GM12872 (cell line): ENCODE measurements around the gene SDC3.

Source experiments
- TF ChIP-seq, protein P1 (sequence below): IDR thresholded peaks from 3 replicates; pipeline ENCODE4 v1.5.1; 2011; ENCODE audit warnings: low read depth, mild to moderate bottlenecking, low read length, moderate library complexity; ENCODE audit not compliant: insufficient read depth

Gene SDC3

DNA sequence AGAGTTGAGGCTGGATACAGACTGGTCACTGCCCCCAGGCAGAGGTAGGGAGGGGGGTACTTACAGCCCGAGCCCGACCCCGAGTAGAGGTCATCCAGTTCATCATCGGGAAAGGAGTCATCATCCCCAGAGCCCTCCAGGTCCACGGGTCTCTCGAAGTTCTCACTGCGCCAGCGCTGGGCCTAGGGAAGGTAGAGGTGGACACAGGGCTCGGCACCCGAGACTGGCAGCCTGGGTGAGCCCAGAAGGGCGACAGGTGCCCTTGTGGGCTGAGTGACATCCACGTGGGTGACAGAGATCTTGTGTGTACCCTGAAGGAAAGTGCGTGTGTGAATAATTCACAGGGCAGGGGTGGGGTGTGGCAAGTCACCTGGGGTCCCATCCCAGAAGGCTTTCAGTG is 30.0 kb downstream of the SDC3 start:
- TF ChIP-seq, protein P1, sequence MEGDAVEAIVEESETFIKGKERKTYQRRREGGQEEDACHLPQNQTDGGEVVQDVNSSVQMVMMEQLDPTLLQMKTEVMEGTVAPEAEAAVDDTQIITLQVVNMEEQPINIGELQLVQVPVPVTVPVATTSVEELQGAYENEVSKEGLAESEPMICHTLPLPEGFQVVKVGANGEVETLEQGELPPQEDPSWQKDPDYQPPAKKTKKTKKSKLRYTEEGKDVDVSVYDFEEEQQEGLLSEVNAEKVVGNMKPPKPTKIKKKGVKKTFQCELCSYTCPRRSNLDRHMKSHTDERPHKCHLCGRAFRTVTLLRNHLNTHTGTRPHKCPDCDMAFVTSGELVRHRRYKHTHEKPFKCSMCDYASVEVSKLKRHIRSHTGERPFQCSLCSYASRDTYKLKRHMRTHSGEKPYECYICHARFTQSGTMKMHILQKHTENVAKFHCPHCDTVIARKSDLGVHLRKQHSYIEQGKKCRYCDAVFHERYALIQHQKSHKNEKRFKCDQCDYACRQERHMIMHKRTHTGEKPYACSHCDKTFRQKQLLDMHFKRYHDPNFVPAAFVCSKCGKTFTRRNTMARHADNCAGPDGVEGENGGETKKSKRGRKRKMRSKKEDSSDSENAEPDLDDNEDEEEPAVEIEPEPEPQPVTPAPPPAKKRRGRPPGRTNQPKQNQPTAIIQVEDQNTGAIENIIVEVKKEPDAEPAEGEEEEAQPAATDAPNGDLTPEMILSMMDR = no peak

DNA sequence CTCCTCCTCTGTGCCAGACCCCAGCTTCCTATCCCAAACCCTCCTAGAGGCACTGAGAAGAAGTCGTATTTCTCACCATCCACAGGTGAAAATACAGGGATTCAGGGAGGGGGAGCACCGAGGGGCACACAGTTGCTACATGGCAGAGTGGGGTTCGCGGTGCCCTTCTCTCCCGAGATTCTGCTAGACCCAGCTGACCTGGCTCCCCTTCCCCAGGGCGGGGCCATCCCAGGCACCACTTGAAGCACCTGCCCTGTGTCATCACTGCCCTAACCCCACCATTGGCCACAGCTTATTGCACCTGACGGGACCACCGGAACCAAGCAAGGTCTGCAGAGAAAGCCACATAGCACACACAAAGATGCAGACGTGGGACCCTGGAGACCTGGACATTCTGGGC is 30.5 kb downstream of the SDC3 start:
- TF ChIP-seq, protein P1 = no peak

DNA sequence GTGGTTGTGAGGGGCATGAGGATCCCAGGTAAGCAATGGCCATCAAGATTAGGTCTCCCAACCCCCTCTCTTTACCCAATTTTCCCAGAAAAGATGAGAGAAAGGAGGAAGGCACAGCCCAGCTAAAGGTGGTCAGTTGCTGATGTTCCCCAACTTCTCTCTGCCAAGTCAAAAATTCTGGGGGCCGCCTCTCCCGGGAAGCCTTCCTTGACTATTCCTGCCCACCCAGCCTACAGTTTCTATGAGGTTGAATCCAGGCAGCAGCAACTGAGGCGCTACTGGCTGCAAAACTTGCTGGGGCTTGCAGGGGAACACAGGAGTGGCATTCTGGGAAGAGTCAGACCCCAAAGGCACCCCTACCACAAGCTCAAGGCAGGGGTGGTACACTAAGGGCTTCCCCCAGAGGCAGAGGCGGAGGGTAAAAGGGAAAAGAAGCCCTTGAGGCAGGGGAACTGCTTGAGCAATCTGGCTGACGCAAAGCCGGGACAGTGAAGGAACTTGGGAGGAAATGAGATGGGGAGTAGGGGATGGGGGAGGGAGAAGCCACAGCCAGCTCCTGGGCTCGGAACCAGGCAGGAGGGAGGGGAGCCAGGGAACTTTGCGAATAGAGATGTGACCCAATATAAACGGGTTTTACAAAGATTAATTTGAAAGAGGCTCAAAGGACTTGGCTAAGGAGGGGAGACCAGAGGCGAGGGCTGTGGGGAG is 31.2 kb downstream of the SDC3 start:
- TF ChIP-seq, protein P1 = no peak

DNA sequence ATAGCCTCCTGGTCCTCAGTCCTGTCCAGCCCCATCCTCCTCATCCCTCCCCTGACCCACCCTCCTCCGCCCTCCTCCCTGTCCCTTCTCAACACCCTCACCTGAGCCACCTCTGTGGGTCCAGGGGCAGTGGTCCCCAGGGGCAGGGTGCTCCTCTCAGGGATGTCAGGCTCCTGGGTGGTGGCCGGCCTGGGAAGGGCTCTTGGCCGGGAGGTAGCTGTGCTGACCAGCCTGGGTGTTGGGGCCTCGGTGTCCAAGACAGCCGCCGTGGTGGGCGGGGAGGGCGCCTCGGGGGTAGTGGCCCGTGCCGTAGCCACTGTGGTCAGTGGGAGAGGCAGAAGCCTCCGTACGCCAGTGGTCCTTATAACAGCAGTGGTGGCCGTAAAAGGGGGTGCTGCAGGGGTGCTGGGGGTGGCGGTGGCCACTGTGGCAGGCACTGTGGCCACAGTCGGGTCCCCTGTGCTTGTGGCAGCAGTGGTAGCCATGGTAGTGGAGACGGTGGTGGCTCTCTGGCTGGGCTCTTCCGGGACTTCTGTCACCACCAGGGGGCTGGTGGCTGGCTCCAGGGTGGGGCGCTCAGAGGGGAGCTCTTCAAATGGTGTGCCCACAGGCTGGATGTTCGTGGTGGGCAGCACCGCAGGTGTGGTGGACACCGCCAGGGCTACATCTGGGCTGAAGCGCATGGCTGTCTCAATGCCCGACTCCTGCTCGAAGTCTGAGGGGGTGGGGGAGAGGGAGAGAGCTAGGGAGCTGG is 31.9 kb downstream of the SDC3 start:
- TF ChIP-seq, protein P1 = no peak

DNA sequence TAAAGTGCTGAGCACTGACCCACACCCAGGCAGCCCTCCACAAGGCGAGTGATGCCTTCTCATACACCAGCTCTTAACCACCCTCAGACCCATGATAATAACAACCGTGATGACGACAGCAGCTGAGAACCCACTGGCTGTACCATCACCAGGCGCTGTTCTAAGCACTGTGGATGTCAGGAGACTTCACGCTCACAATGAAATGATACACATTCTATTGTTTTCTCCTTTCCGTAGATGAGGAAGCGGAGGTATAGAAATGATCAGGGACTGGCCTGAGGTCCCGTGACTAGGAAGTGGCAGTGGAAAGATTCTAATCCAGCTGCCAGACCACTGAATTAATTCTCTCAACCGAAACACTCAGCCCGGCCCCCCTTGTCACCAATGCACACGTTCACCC is 32.6 kb downstream of the SDC3 start:
- TF ChIP-seq, protein P1 = no peak

DNA sequence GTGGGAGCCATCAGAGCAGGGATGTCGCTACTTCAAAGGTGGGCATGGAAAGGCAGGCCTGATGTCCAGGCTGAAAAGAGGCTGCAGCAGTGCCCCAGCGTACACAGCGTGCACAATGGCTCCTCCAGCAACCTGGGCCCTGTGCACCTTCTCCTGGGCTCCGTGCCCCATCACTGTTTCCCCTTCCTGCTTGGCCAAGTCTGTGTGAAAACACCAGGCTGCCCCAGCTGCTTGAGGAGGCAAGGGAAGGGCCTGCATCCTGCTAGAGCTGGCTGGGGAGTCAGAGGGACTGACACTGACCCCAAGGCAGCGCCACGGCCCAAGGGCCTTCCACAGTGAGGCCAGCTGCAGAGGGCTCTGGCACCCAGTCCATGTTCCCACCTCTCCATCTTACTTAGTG is 33.4 kb downstream of the SDC3 start:
- TF ChIP-seq, protein P1 = no peak

DNA sequence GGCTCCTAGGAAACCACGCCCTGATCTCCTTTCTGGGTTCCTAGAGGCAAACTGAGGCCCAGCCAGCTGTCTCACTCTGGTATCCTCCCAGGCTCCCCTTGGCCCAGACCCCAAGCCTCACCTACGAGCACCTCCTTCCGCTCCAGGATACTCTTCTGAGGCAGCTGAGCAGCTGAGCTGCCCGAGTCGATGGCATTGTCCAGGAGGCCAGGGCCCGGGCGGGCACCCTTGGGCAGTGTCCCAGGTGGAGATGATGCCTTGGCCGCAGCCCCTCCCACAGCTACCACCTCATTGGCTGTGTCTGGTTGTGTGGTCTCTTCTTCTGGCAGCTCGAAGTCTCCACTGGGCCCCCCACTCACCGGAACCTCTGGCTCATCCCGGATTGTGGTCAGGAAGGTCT is 34.4 kb downstream of the SDC3 start:
- TF ChIP-seq, protein P1 = no peak
